NCI-H2227 treated with DMSO at 0.1 percent for 48 hours (cell line): ENCODE data around the gene MSL1.
"Not testable (repeated sequence)": the region's sequence is repeated elsewhere in the genome, so short reads cannot be mapped to it uniquely, and the experiment has no call there.

Source experiments
- DNase-seq: peaks from one replicate; lab custom pipeline; 2025; lab: John Stamatoyannopoulos, UW

MSL1 gene

GRCh38 chr17:40124279-40125141 lies 2.7 kb downstream of the MSL1 start:
- peak; percentile 12 for DNase-seq

GRCh38 chr17:40129498-40129897 lies 7.7 kb downstream of the MSL1 start:
- DNase-seq, result no peak

- DNase-seq, result no peak
Observed at GRCh38 chr17:40130352-40131042, 8.7 kb downstream of the MSL1 start.

- no peak for DNase-seq
Observed at GRCh38 chr17:40134184-40134583, 12.4 kb downstream of the MSL1 start.

- DNase-seq, result no peak
Observed at GRCh38 chr17:40135817-40136216, 14.0 kb downstream of the MSL1 start.

GRCh38 chr17:40139566-40140058 lies 17.8 kb downstream of the MSL1 start:
- no peak for DNase-seq

GRCh38 chr17:40143166-40143565 lies 21.4 kb downstream of the MSL1 start:
- DNase-seq, result not testable (repeated sequence)

GRCh38 chr17:40145476-40145875 lies 23.7 kb downstream of the MSL1 start:
- DNase-seq, result no peak

GRCh38 chr17:40148527-40148926 lies 26.8 kb downstream of the MSL1 start:
- DNase-seq, result no peak

GRCh38 chr17:40150276-40150675 lies 28.5 kb downstream of the MSL1 start:
- no peak for DNase-seq

- DNase-seq, result no peak
Observed at GRCh38 chr17:40151414-40151963, 29.7 kb downstream of the MSL1 start.

GRCh38 chr17:40153603-40154236 lies 31.9 kb downstream of the MSL1 start:
- no peak for DNase-seq

- no peak for DNase-seq
Observed at GRCh38 chr17:40157973-40158372, 36.2 kb downstream of the MSL1 start.

- no peak for DNase-seq
Observed at GRCh38 chr17:40158438-40159013, 36.8 kb downstream of the MSL1 start.

GRCh38 chr17:40159456-40159855 lies 37.7 kb downstream of the MSL1 start:
- no peak for DNase-seq

GRCh38 chr17:40167685-40168261 lies 46.0 kb downstream of the MSL1 start:
- DNase-seq, result no peak

GRCh38 chr17:40168262-40168832 lies 46.6 kb downstream of the MSL1 start:
- peak; percentile 42 for DNase-seq

GRCh38 chr17:40170325-40170724 lies 48.6 kb downstream of the MSL1 start:
- DNase-seq, result no peak

GRCh38 chr17:40171750-40172149 lies 50.0 kb downstream of the MSL1 start:
- no peak for DNase-seq

GRCh38 chr17:40173091-40173777 lies 51.5 kb downstream of the MSL1 start:
- no peak for DNase-seq

- no peak for DNase-seq
Observed at GRCh38 chr17:40173778-40174135, 52.0 kb downstream of the MSL1 start.
